Measurements from ENCODE around the gene TMEM165.

TMEM165 gene

GRCh38 chr4:55393461-55394320 lies 2.1 kb upstream of the TMEM165 start:
- TF ChIP-seq EZH2phosphoT487 (IDR thresholded peaks at IDR 0.05; ENCODE audit: low read depth), result no peak
- TF ChIP-seq CTCF (IDR thresholded peaks at IDR 0.05; ENCODE audit: low read depth, low read length), result no peak
- H3K4me3 ChIP-seq (ENCODE audit: low read length), result no peak overlapping the region
- H3K27me3 ChIP-seq (ENCODE audit: low read depth, low read length), result no peaks in the 10 kb centered on the region
- H3K27ac ChIP-seq (ENCODE audit: low read length), result no peak overlapping the region
- no peak overlapping the region for H3K4me2 ChIP-seq (ENCODE audit: low read length)
- no peak overlapping the region for H3K9ac ChIP-seq (ENCODE audit: low read length)
- H2AFZ ChIP-seq (ENCODE audit: low read depth, low read length), result no peak overlapping the region
- H3K4me1 ChIP-seq (ENCODE audit: low read length), result peaks cover 25% of the 10 kb centered on the region
- peaks cover 19% of the 10 kb centered on the region for H4K20me1 ChIP-seq (ENCODE audit: insufficient read depth, low read length)
- H3K9me3 ChIP-seq (ENCODE audit: insufficient read depth, low read length), result no peaks in the 10 kb centered on the region
- peaks cover 30% of the 10 kb centered on the region for H3K79me2 ChIP-seq (ENCODE audit: low read length)
- H3K36me3 ChIP-seq (replicated peaks; ENCODE audit: low read depth, low read length), result peaks cover 10% of the 10 kb centered on the region

GRCh38 chr4:55395218-55395528 lies 584 bp upstream of the TMEM165 start:
- Histone ChIP-seq H3K79me2 (ENCODE audit: low read length) (peaks cover 43% of the 10 kb centered on the region), H3K4me3 (ENCODE audit: low read length) (peak overlapping the region; percentile 93), H3K9me3 (ENCODE audit: insufficient read depth, low read length) (no peaks in the 10 kb centered on the region), H3K9ac (ENCODE audit: low read length) (peak overlapping the region; percentile 73), H3K36me3 (replicated peaks; ENCODE audit: low read depth, low read length) (peaks cover 15% of the 10 kb centered on the region), H4K20me1 (ENCODE audit: insufficient read depth, low read length) (peaks cover 28% of the 10 kb centered on the region), H3K4me2 (ENCODE audit: low read length) (peak overlapping the region; percentile 98), H3K4me1 (ENCODE audit: low read length) (peaks cover 34% of the 10 kb centered on the region), H3K27ac (ENCODE audit: low read length) (peak overlapping the region; percentile 34; the same call in 1 of the 2 replicates), H3K27me3 (ENCODE audit: low read depth, low read length) (no peaks in the 10 kb centered on the region), H2AFZ (ENCODE audit: low read depth, low read length) (peak overlapping the region; percentile 98)
- TF ChIP-seq CTCF (IDR thresholded peaks at IDR 0.05; ENCODE audit: low read depth, low read length) (0 out of 2 replicates have a peak, but pooled peaks have one; percentile 12), EZH2phosphoT487 (IDR thresholded peaks at IDR 0.05; ENCODE audit: low read depth) (no peak)

- H4K20me1 ChIP-seq (ENCODE audit: insufficient read depth, low read length), result peaks cover 38% of the 10 kb centered on the region
- no peak overlapping the region for H2AFZ ChIP-seq (ENCODE audit: low read depth, low read length)
- peak overlapping the region; percentile 93 for H3K4me3 ChIP-seq (ENCODE audit: low read length)
- H3K4me1 ChIP-seq (ENCODE audit: low read length), result peaks cover 34% of the 10 kb centered on the region
- H3K27ac ChIP-seq (ENCODE audit: low read length), result peak overlapping the region; percentile 62
- no peaks in the 10 kb centered on the region for H3K27me3 ChIP-seq (ENCODE audit: low read depth, low read length)
- peak overlapping the region; percentile 89 for H3K4me2 ChIP-seq (ENCODE audit: low read length)
- H3K9me3 ChIP-seq (ENCODE audit: insufficient read depth, low read length), result no peaks in the 10 kb centered on the region
- H3K9ac ChIP-seq (ENCODE audit: low read length), result peak overlapping the region; percentile 91
- H3K79me2 ChIP-seq (ENCODE audit: low read length), result peaks cover 56% of the 10 kb centered on the region
- TF ChIP-seq EZH2phosphoT487 (IDR thresholded peaks at IDR 0.05; ENCODE audit: low read depth), result no peak
- TF ChIP-seq CTCF (IDR thresholded peaks at IDR 0.05; ENCODE audit: low read depth, low read length), result no peak
- peaks cover 23% of the 10 kb centered on the region for H3K36me3 ChIP-seq (replicated peaks; ENCODE audit: low read depth, low read length)
These were observed 760 bp downstream of the TMEM165 start for GRCh38 chr4:55396308-55397125.

- Histone ChIP-seq H3K27ac (ENCODE audit: low read length) (peak overlapping the region; percentile 62), H3K4me1 (ENCODE audit: low read length) (peaks cover 34% of the 10 kb centered on the region), H3K79me2 (ENCODE audit: low read length) (peaks cover 61% of the 10 kb centered on the region), H3K4me2 (ENCODE audit: low read length) (peak overlapping the region; percentile 89), H2AFZ (ENCODE audit: low read depth, low read length) (no peak overlapping the region), H3K4me3 (ENCODE audit: low read length) (peak overlapping the region; percentile 93), H4K20me1 (ENCODE audit: insufficient read depth, low read length) (peaks cover 40% of the 10 kb centered on the region), H3K27me3 (ENCODE audit: low read depth, low read length) (no peaks in the 10 kb centered on the region), H3K9ac (ENCODE audit: low read length) (peak overlapping the region; percentile 91), H3K9me3 (ENCODE audit: insufficient read depth, low read length) (no peaks in the 10 kb centered on the region), H3K36me3 (replicated peaks; ENCODE audit: low read depth, low read length) (peaks cover 23% of the 10 kb centered on the region)
- no peak for TF ChIP-seq CTCF (IDR thresholded peaks at IDR 0.05; ENCODE audit: low read depth, low read length)
- no peak for TF ChIP-seq EZH2phosphoT487 (IDR thresholded peaks at IDR 0.05; ENCODE audit: low read depth)
These were observed 1.3 kb downstream of the TMEM165 start for GRCh38 chr4:55397126-55397436.
